ENCODE data around the gene CBR4. TPM values are rescaled to one million over a fixed set of nuclear protein-coding genes. Genes with fewer than 3 reads are reported as not detected.

The CBR4 gene
- total RNA-seq = 21.3 TPM
- long read RNA-seq, transcript CBR4-201 (5 exons, 3,443 nt) = major isoform, 9 of 36 reads
- long read RNA-seq, partial matches to known transcripts = 1 of 36 reads
- long read RNA-seq, other reads (novel, unspliced or antisense) = 23 of 36 reads

- intact Hi-C loops (cut with DNase I) = loop anchor here (5.0 kb wide), 2 partner anchors 88 to 262 kb away; partner anchors contain the start of gene SH3RF1
- peak; percentile 99 for DNase-seq (ENCODE audit: low spot score)
Observed at GRCh38 chr4:169010125-169011023, at the start of gene CBR4. Gene CBR4 (minus strand): TSS chr4:169010255. CDS start chr4:169010089, 166 bp downstream.

GRCh38 chr4:169059306-169060211 is 49.5 kb upstream of the CBR4 start:
- peak; percentile 64 for DNase-seq (ENCODE audit: low spot score)
- intact Hi-C loops (cut with DNase I) = loop anchor here (5.0 kb wide), 2 partner anchors 43 to 213 kb away; partner anchors contain the start of gene SH3RF1

GRCh38 chr4:169058312-169058711 is 48.3 kb upstream of the CBR4 start:
- intact Hi-C loops (cut with DNase I) = no loop called here
- DNase-seq (ENCODE audit: low spot score) = no peak

- no peak for DNase-seq (ENCODE audit: low spot score)
- intact Hi-C loops (cut with DNase I) = no loop called here
Observed at GRCh38 chr4:169054879-169055278, 44.8 kb upstream of the CBR4 start.

- DNase-seq (ENCODE audit: low spot score) = no peak
- intact Hi-C loops (cut with DNase I) = no loop called here
Observed at GRCh38 chr4:169052594-169052945, 42.5 kb upstream of the CBR4 start.

GRCh38 chr4:169051761-169052593 is 41.9 kb upstream of the CBR4 start:
- intact Hi-C loops (cut with DNase I) = no loop called here
- DNase-seq (ENCODE audit: low spot score) = no peak

- intact Hi-C loops (cut with DNase I) = no loop called here
- no peak for DNase-seq (ENCODE audit: low spot score)
Observed at GRCh38 chr4:169050881-169051760, 41.1 kb upstream of the CBR4 start.

- intact Hi-C loops (cut with DNase I) = no loop called here
- DNase-seq (ENCODE audit: low spot score) = no peak
Observed at GRCh38 chr4:169050284-169050683, 40.2 kb upstream of the CBR4 start.

GRCh38 chr4:169048868-169049414 is 38.9 kb upstream of the CBR4 start:
- no peak for DNase-seq (ENCODE audit: low spot score)
- intact Hi-C loops (cut with DNase I) = no loop called here

- DNase-seq (ENCODE audit: low spot score) = no peak
- intact Hi-C loops (cut with DNase I) = no loop called here
Observed at GRCh38 chr4:169047956-169048355, 37.9 kb upstream of the CBR4 start.

GRCh38 chr4:169045862-169046584 is 36.0 kb upstream of the CBR4 start:
- no peak for DNase-seq (ENCODE audit: low spot score)
- intact Hi-C loops (cut with DNase I) = no loop called here

- DNase-seq (ENCODE audit: low spot score) = no peak
- intact Hi-C loops (cut with DNase I) = no loop called here
Observed at GRCh38 chr4:169044714-169045447, 34.8 kb upstream of the CBR4 start.

- DNase-seq (ENCODE audit: low spot score) = no peak
- intact Hi-C loops (cut with DNase I) = no loop called here
Observed at GRCh38 chr4:169042608-169043007, 32.6 kb upstream of the CBR4 start.

GRCh38 chr4:169040559-169041261 is 30.7 kb upstream of the CBR4 start:
- DNase-seq (ENCODE audit: low spot score) = no peak
- intact Hi-C loops (cut with DNase I) = no loop called here

GRCh38 chr4:169039251-169039954 is 29.3 kb upstream of the CBR4 start:
- no peak for DNase-seq (ENCODE audit: low spot score)
- intact Hi-C loops (cut with DNase I) = no loop called here

- intact Hi-C loops (cut with DNase I) = no loop called here
- DNase-seq (ENCODE audit: low spot score) = no peak
Observed at GRCh38 chr4:169037506-169037905, 27.5 kb upstream of the CBR4 start.
